Heart left ventricle (tissue), 13 donors: ENCODE data around the gene RPL18.

Experiments
- POLR2A ChIP-seq, 2 donors: fragments of 450-650 bp; IDR thresholded peaks; one replicate each; pipeline ENCODE4 v1.6.1; 2017; ENCODE audit warnings: antibody characterized with exemption in 2 of 2, mild to moderate bottlenecking in 2 of 2, moderate library complexity in 2 of 2
- TF ChIP-seq, protein P1 (sequence below), 12 donors: fragments of 200-600 bp; sonication (generic) in 4 of 12; IDR thresholded peaks; one replicate each; pipeline versions ENCODE4 v1.5.0 to v1.8.0; 2018 to 2022; ENCODE audit warnings: antibody characterized with exemption in 12 of 12, mild to moderate bottlenecking in 5 of 12
- donor health status: ischemic (EF 13 %, LVEDD 7.1; RV severe dilation, severe dysfunction).
- donor health status: DM: no; HTN: yes; CAD: no.
- donor health status: DM: no; HTN: no; CAD: no.
- donor health status: ischemic (EF 25% LVEDD 6.9; RV normal size, moderate dysfunction).
- donor health status: ischemic (EF 25% LVEDD 5.7; RV mildly dilated, moderate dysfunction).
- donor health status: ischemic (EF 35%, LVEDD 5.7; RV mildly dilated, moderate dysfunction).
- donor health status: nonischemic (EF 11% LVEDD 7.7; RV severe dilation, severe dysfunction).
- donor health status: DM: yes; HTN: yes; CAD: no.
- donor health status: PGD.
- donor health status: ischemic (EF 29% LVEDD 5.4; RV normal size, mild dysfunction).
- donor health status: nonischemic (EF 23%, LVEDD 6.1; RV moderate dilation, normal function).

DNA sequence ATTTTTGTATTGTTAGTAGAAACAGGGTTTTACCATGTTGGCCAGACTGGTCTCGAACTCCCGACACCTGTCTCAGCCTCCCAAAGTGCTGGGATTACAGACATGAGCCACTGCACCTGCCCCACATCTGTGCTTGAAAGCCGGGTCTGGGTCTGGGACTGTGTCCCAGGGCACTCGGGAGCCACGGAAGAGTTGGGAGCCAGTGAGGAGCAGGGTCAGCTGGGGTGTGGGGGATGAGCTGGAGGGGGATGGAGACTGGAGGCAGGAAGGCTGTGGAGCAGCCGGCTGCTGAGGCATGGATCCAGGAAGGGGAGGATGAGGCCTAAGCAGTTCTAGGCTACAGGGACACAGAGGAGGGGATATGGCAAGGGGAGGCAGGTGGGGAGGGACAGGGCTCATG, 23.1 kb downstream of the RPL18 start:
- TF ChIP-seq, protein P1, sequence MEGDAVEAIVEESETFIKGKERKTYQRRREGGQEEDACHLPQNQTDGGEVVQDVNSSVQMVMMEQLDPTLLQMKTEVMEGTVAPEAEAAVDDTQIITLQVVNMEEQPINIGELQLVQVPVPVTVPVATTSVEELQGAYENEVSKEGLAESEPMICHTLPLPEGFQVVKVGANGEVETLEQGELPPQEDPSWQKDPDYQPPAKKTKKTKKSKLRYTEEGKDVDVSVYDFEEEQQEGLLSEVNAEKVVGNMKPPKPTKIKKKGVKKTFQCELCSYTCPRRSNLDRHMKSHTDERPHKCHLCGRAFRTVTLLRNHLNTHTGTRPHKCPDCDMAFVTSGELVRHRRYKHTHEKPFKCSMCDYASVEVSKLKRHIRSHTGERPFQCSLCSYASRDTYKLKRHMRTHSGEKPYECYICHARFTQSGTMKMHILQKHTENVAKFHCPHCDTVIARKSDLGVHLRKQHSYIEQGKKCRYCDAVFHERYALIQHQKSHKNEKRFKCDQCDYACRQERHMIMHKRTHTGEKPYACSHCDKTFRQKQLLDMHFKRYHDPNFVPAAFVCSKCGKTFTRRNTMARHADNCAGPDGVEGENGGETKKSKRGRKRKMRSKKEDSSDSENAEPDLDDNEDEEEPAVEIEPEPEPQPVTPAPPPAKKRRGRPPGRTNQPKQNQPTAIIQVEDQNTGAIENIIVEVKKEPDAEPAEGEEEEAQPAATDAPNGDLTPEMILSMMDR (IDR thresholded peaks at IDR 0.05): no peak
- no peak for TF ChIP-seq POLR2A (IDR thresholded peaks at IDR 0.05)
